SK-N-MC (cell line): ENCODE data around the gene OR1A1.
"Not testable (repeated sequence)": the region's sequence is repeated elsewhere in the genome, so short reads cannot be mapped to it uniquely, and the experiment has no call there.

Experiments used
- EZH2 ChIP-seq: fragments of 200-600 bp; sonication (generic); IDR thresholded peaks from one replicate; pipeline ENCODE4 v1.6.1; 2017; ENCODE audit warnings: antibody characterized with exemption
- POLR2AphosphoS5 ChIP-seq: IDR thresholded peaks from 2 replicates; pipeline ENCODE4 v1.6.1; 2012; ENCODE audit warnings: mild to moderate bottlenecking, low read depth, low read length, borderline replicate concordance

GRCh38 chr17:3224721-3225352 lies 17.4 kb downstream of the OR1A1 start:
- not testable (repeated sequence) for TF ChIP-seq EZH2, POLR2AphosphoS5
